NT2/D1 (cell line): ENCODE results near the gene CARD9.

Experiments used
- YY1 ChIP-seq: IDR thresholded peaks from 2 replicates; pipeline ENCODE4 v1.6.1; 2011; ENCODE audit not compliant: insufficient read length, insufficient read depth
- ZNF274 ChIP-seq: IDR thresholded peaks from 2 replicates; pipeline ENCODE4 v1.6.1; 2011; ENCODE audit warnings: mild to moderate bottlenecking, low read depth, low read length

DNA sequence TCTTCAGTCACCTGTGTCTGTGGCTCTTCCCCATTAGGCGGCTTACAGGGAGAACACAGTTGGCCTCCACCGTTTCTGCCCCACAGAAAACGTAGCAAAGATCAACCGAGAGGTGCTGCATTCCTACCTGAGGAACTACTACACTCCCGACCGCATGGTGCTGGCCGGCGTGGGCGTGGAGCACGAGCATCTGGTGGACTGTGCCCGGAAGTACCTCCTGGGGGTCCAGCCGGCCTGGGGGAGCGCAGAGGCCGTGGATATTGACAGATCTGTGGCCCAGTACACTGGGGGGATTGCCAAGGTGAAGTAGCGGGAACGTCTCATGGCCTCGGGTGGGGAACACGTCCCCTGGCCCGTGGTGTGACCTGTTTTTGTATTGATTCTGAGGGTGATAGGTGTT is 43.4 kb upstream of the CARD9 start:
- TF ChIP-seq YY1 (no peak), ZNF274 (no peak)
